ENCODE data around the gene TPCN2. TPM values are rescaled to one million over a fixed set of nuclear protein-coding genes. Genes with fewer than 3 reads are reported as not detected.
"Not testable (repeated sequence)": the region's sequence is repeated elsewhere in the genome, so short reads cannot be mapped to it uniquely, and the experiment has no call there.

The TPCN2 gene
- total RNA-seq, 2 donors from 2014 or later, result 14.5 to 21.1 TPM

GRCh38 chr11:69133251-69133650 is 84.5 kb downstream of the TPCN2 start:
- no peak for DNase-seq
- no peak overlapping the region for H3K27ac ChIP-seq

GRCh38 chr11:69134182-69134581 is 85.5 kb downstream of the TPCN2 start:
- H3K27ac ChIP-seq; H3K4me3 ChIP-seq; H3K27me3 ChIP-seq; intact Hi-C loops (cut with DNase I); DNase-seq; H3K4me1 ChIP-seq; H3K36me3 ChIP-seq; H3K9ac ChIP-seq (ENCODE audit: low read depth in 2 of 2, low read length in 2 of 2); H3K9me3 ChIP-seq: not testable (repeated sequence)

More at GRCh38 chr11:69133251-69133650, 84.5 kb downstream of the TPCN2 start:
- no peaks in the 10 kb centered on the region for H3K36me3 ChIP-seq
- no peak overlapping the region for H3K9ac ChIP-seq (ENCODE audit: low read depth in 2 of 2, low read length in 2 of 2)
- H3K9me3 ChIP-seq, result no peaks in the 10 kb centered on the region
- intact Hi-C loops (cut with DNase I), result no loop called here
- H3K4me1 ChIP-seq, result no peaks in the 10 kb centered on the region
- TF ChIP-seq CTCF (IDR thresholded peaks at IDR 0.05), result no peak
- H3K27me3 ChIP-seq, result no peaks in the 10 kb centered on the region
- no peak overlapping the region for H3K4me3 ChIP-seq

- Histone ChIP-seq H3K4me1 (no peaks in the 10 kb centered on the region), H3K9ac (ENCODE audit: low read depth in 2 of 2, low read length in 2 of 2) (no peak overlapping the region), H3K36me3 (no peaks in the 10 kb centered on the region), H3K27me3 (no peaks in the 10 kb centered on the region), H3K27ac (no peak overlapping the region), H3K9me3 (no peaks in the 10 kb centered on the region), H3K4me3 (no peak overlapping the region)
- no peak for TF ChIP-seq CTCF (IDR thresholded peaks at IDR 0.05)
- no peak for DNase-seq
- intact Hi-C loops (cut with DNase I), result no loop called here
Measured at GRCh38 chr11:69134957-69135356, 86.2 kb downstream of the TPCN2 start.

GRCh38 chr11:69135420-69136363 is 87.0 kb downstream of the TPCN2 start:
- H3K27ac ChIP-seq, result no peak overlapping the region
- H3K9me3 ChIP-seq, result no peaks in the 10 kb centered on the region
- no peaks in the 10 kb centered on the region for H3K4me1 ChIP-seq
- no peak for TF ChIP-seq CTCF (IDR thresholded peaks at IDR 0.05)
- H3K27me3 ChIP-seq, result no peaks in the 10 kb centered on the region
- H3K36me3 ChIP-seq, result no peaks in the 10 kb centered on the region
- intact Hi-C loops (cut with DNase I), result no loop called here
- no peak for DNase-seq
- no peak overlapping the region for H3K9ac ChIP-seq (ENCODE audit: low read depth in 2 of 2, low read length in 2 of 2)
- no peak overlapping the region for H3K4me3 ChIP-seq

- no peak for DNase-seq
- H3K36me3 ChIP-seq, result no peaks in the 10 kb centered on the region
Measured at GRCh38 chr11:69136471-69136870, 87.7 kb downstream of the TPCN2 start.

More at GRCh38 chr11:69136471-69136870, 87.7 kb downstream of the TPCN2 start:
- intact Hi-C loops (cut with DNase I), result no loop called here
- H3K4me3 ChIP-seq, result no peak overlapping the region
- H3K4me1 ChIP-seq, result no peaks in the 10 kb centered on the region
- no peak for TF ChIP-seq CTCF (IDR thresholded peaks at IDR 0.05)
- H3K9ac ChIP-seq (ENCODE audit: low read depth in 2 of 2, low read length in 2 of 2), result no peak overlapping the region
- H3K9me3 ChIP-seq, result no peaks in the 10 kb centered on the region
- no peak overlapping the region for H3K27ac ChIP-seq
- H3K27me3 ChIP-seq, result no peaks in the 10 kb centered on the region

All from colonic mucosa (tissue), 4 donors.